IMR-90 (cell line): ENCODE measurements around the gene STRA8. TPM values are rescaled to one million over a fixed set of nuclear protein-coding genes. Genes with fewer than 3 reads are reported as not detected.

Source experiments
- ATAC-seq: fragments of 200-7000 bp; cut with Tn5 transposase; 2 replicates; pipeline ENCODE4 v1.9.1; 2020; ENCODE audit warnings: low read depth, mild to moderate bottlenecking, moderate library complexity
- BruUV-seq: library from RNA; stranded (reverse); fragments of 400-500 nt; replicated peaks from 2 replicates; lab custom pipeline; 2021; lab: Mats Ljungman, UMichigan
- CTCF ChIA-PET: fragments of 300-600 bp; formaldehyde crosslinking; extraction: SDS; loops from one replicate; lab custom pipeline; 2021; ENCODE audit warnings: antibody characterized with exemption; lab: Yijun Ruan, JAX
- POLR2A ChIA-PET: fragments of 300-600 bp; sonication (Branson Sonifier 250); formaldehyde crosslinking; loops from one replicate; lab custom pipeline; 2022; ENCODE audit warnings: antibody characterized with exemption; ENCODE audit not compliant: unreplicated experiment; lab: Charles Lee
- DNase-seq: peaks from one replicate; pipeline ENCODE4 v3.0.0; 2013
- H2AFZ ChIP-seq: replicated peaks from 2 replicates; pipeline ENCODE3; 2013; ENCODE audit warnings: low read length, mild to moderate bottlenecking; ENCODE audit not compliant: poor library complexity
- H2AK5ac ChIP-seq: 2 replicates; pipeline ENCODE4 v1.6.1; 2013; ENCODE audit warnings: low read depth, low read length, inconsistent platforms
- H2AK9ac ChIP-seq: replicated peaks from 2 replicates; pipeline ENCODE3; 2013; ENCODE audit warnings: mild to moderate bottlenecking, low read depth, low read length, moderate library complexity; ENCODE audit not compliant: poor library complexity
- H2BK120ac ChIP-seq: 2 replicates; pipeline ENCODE4 v1.6.1; 2013; ENCODE audit warnings: low read depth, low read length, inconsistent platforms
- H2BK15ac ChIP-seq: 3 replicates; pipeline ENCODE4 v1.6.1; 2013; ENCODE audit warnings: low read depth, low read length, inconsistent platforms
- H2BK20ac ChIP-seq: 2 replicates; pipeline ENCODE4 v1.6.1; 2013; ENCODE audit warnings: low read depth, mild to moderate bottlenecking, inconsistent platforms, low read length, moderate library complexity
- H2BK5ac ChIP-seq: 2 replicates; pipeline ENCODE4 v1.6.1; 2013; ENCODE audit warnings: mild to moderate bottlenecking, low read depth, low read length, inconsistent platforms; ENCODE audit not compliant: poor library complexity, severe bottlenecking
- H3K14ac ChIP-seq: replicated peaks from 2 replicates; pipeline ENCODE4 v1.6.1; 2013; ENCODE audit warnings: low read depth, low read length, inconsistent platforms
- H3K18ac ChIP-seq: 2 replicates; pipeline ENCODE4 v1.6.1; 2013; ENCODE audit warnings: low read depth, low read length, control low read depth
- H3K23ac ChIP-seq: 2 replicates; pipeline ENCODE4 v1.6.1; 2013; ENCODE audit warnings: low read depth, low read length, inconsistent platforms
- H3K27ac ChIP-seq: 2 replicates; pipeline ENCODE4 v1.5.1; 2013; ENCODE audit warnings: mild to moderate bottlenecking, control low read depth, low read length; ENCODE audit not compliant: insufficient read depth
- H3K27me3 ChIP-seq: 2 replicates; pipeline ENCODE4 v1.6.1; 2013; ENCODE audit warnings: low read length; ENCODE audit not compliant: control insufficient read depth, insufficient read depth
- H3K36me3 ChIP-seq: 2 replicates; pipeline ENCODE4 v1.6.1; 2013; ENCODE audit warnings: low read length, mixed read lengths; ENCODE audit not compliant: control insufficient read depth, insufficient read depth
- H3K4ac ChIP-seq: 2 replicates; pipeline ENCODE4 v1.6.1; 2013; ENCODE audit warnings: low read depth, low read length, inconsistent platforms
- H3K4me1 ChIP-seq: 2 replicates; pipeline ENCODE4 v1.6.1; 2013; ENCODE audit warnings: low read length, mixed read lengths; ENCODE audit not compliant: control insufficient read depth, insufficient read depth
- H3K4me2 ChIP-seq: 2 replicates; pipeline ENCODE4 v1.6.1; 2013; ENCODE audit warnings: low read depth, mild to moderate bottlenecking, control low read depth, low read length, moderate library complexity
- H3K4me3 ChIP-seq: 2 replicates; pipeline ENCODE4 v1.5.1; 2013; ENCODE audit warnings: low read depth, mild to moderate bottlenecking, control low read depth, low read length, moderate library complexity; ENCODE audit not compliant: insufficient read depth
- H3K56ac ChIP-seq: 2 replicates; pipeline ENCODE4 v1.6.1; 2013; ENCODE audit warnings: low read length, inconsistent platforms; ENCODE audit not compliant: insufficient read depth; ENCODE audit errors: extremely low read depth
- H3K79me1 ChIP-seq, 2 experiments: 2 replicates each; pipeline ENCODE4 v1.6.1; 2013; ENCODE audit warnings: low read length in 2 of 2, inconsistent platforms in 1 of 2, low read depth in 1 of 2
- H3K9ac ChIP-seq: 2 replicates; pipeline ENCODE4 v1.6.1; 2013; ENCODE audit warnings: low read depth, low read length, control low read depth
- H3K9me1 ChIP-seq: 2 replicates; pipeline ENCODE4 v1.6.1; 2013; ENCODE audit warnings: low read length, inconsistent platforms; ENCODE audit not compliant: insufficient read depth
- H3K9me3 ChIP-seq: 2 replicates; pipeline ENCODE4 v1.6.1; 2013; ENCODE audit warnings: low read length; ENCODE audit not compliant: control insufficient read depth, insufficient read depth
- H4K20me1 ChIP-seq: 2 replicates; pipeline ENCODE4 v1.6.1; 2013; ENCODE audit warnings: low read length, inconsistent platforms; ENCODE audit not compliant: insufficient read depth
- H4K5ac ChIP-seq: 2 replicates; pipeline ENCODE4 v1.6.1; 2013; ENCODE audit warnings: mild to moderate bottlenecking, low read depth, low read length, control low read depth
- H4K8ac ChIP-seq, 2 experiments: 2 replicates each; pipeline ENCODE4 v1.6.1; 2013; ENCODE audit warnings: low read depth in 2 of 2, low read length in 2 of 2, control low read depth in 1 of 2, inconsistent platforms in 1 of 2
- H4K91ac ChIP-seq: 2 replicates; pipeline ENCODE4 v1.6.1; 2013; ENCODE audit warnings: low read depth, low read length, inconsistent platforms; ENCODE audit not compliant: insufficient read depth
- MXI1 ChIP-seq: IDR thresholded peaks from 2 replicates; pipeline ENCODE4 v1.6.1; 2012; ENCODE audit warnings: low read depth, mild to moderate bottlenecking, low read length, moderate library complexity, borderline replicate concordance
- POLR2A ChIP-seq: IDR thresholded peaks from 2 replicates; pipeline ENCODE4 v1.6.1; 2012; ENCODE audit warnings: mild to moderate bottlenecking, low read depth, low read length
- RAD21 ChIP-seq: IDR thresholded peaks from 2 replicates; pipeline ENCODE4 v1.6.1; 2012; ENCODE audit warnings: low read length, improper control_type of control experiment
- RCOR1 ChIP-seq: IDR thresholded peaks from 2 replicates; pipeline ENCODE4 v1.6.1; 2012; ENCODE audit warnings: mild to moderate bottlenecking, low read length, improper control_type of control experiment; ENCODE audit not compliant: insufficient replicate concordance
- RFX5 ChIP-seq: IDR thresholded peaks from 2 replicates; pipeline ENCODE4 v1.8.0; 2012; ENCODE audit warnings: low read depth, mild to moderate bottlenecking, low read length, moderate library complexity
- SMC3 ChIP-seq: fragments of 150-350 bp; IDR thresholded peaks from 2 replicates; pipeline ENCODE4 v1.6.1; 2016; ENCODE audit warnings: low read depth, mild to moderate bottlenecking, antibody characterized with exemption, low read length, moderate library complexity
- WGBS, 2 experiments: methylation state at CpG; one replicate each; pipeline versions ENCODE4 v1.1.5 to v1.1.7; 2013; ENCODE audit warnings: missing lambda C conversion rate in 2 of 2; ENCODE audit not compliant: insufficient read length in 1 of 2; ENCODE audit errors: extremely low coverage in 2 of 2; 5-methylcytosine and 5-hydroxymethylcytosine counted together
- dilution Hi-C: fragments of 300-500 bp; cut with HindIII; formaldehyde crosslinking; loops from one replicate; pipeline ENCODE4 v1.14.3; 2018; ENCODE audit warnings: low sequenced_read_pairs; ENCODE audit not compliant: unreplicated experiment
- in situ Hi-C: fragments of 300-500 bp; cut with MboI; formaldehyde crosslinking; loops from 3 replicates; pipeline ENCODE4 v1.14.3; 2019; ENCODE audit warnings: low sequenced_read_pairs, inconsistent platforms, mixed read lengths
- intact Hi-C: fragments of 100-400 bp; cut with micrococcal nuclease; formaldehyde crosslinking; loops from 2 replicates; pipeline ENCODE4 v1.10.0; 2022
- polyA plus RNA-seq, 3 experiments: library from polyadenylated mRNA; depleted of rRNA; stranded (reverse); fragments of >200 nt; gene quantifications; 2 replicates each; pipeline ENCODE4 v1.2.3, GENCODE V29; 2012; ENCODE audit warnings: low replicate concordance in 1 of 3
- total RNA-seq: library from RNA; depleted of rRNA; stranded (reverse); fragments of >200 nt; gene quantifications from 2 replicates; pipeline ENCODE4 v1.2.3, GENCODE V29; 2012
- TF ChIP-seq, protein P1 (sequence below): fragments of 150-350 bp; IDR thresholded peaks from 2 replicates; pipeline ENCODE4 v1.6.1; 2016; ENCODE audit warnings: low read depth, mild to moderate bottlenecking, low read length, moderate library complexity, borderline replicate concordance

Gene STRA8
- total and polyA plus RNA-seq, 2 of the 4 experiments (the other 2 are of a cell fraction), result not detected

DNA sequence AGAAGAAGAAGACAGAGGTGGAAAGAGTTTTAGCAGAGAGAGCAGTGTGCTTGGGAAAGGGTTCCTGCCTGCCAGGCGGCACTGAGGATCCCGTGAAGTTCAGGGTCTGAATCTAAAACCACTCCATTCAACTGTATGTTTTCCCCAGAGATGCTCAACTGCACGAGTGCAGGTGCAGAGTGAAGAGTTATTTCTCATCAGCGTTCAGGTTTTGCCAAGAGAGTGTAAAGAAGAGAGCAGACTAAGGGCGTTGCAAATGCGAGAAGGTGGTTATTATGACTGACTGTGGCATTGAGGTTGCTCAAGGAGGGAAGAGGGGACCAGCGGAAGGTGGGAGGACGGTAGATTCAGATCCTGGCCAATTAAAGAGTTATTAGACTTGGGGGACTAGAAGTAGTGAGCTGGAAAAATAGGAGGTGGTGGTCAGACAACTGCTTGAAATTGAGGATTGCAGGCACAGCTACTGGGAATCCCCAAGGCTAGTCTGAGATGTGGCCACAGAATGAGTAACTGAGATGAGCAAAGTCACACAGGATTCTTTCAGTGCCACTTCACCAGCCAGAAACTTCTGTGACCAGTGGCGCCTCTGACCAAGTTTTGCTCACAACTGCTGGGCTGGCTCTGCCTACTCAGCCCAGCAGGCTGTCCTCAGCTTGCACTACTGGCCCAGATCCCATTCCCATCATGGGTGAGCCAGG lies 29.1 kb downstream of the STRA8 start:
- intact Hi-C loops (no loop called here), in situ Hi-C loops (loop anchor here (10.0 to 25.0 kb wide), 2 partner anchors 578 to 750 kb away; no protein-coding TSS in a partner anchor), dilution Hi-C loops (no loop called here)
- no peaks in the 10 kb centered on the region for H4K20me1 ChIP-seq
- peaks cover 7% of the 10 kb centered on the region for H3K9me3 ChIP-seq
- no peak for TF ChIP-seq RCOR1
- no peak for TF ChIP-seq POLR2A
- no peak for TF ChIP-seq SMC3
- no peak for TF ChIP-seq MXI1
- TF ChIP-seq RAD21, result no peak
- no peak for TF ChIP-seq RFX5
- TF ChIP-seq, protein P1, sequence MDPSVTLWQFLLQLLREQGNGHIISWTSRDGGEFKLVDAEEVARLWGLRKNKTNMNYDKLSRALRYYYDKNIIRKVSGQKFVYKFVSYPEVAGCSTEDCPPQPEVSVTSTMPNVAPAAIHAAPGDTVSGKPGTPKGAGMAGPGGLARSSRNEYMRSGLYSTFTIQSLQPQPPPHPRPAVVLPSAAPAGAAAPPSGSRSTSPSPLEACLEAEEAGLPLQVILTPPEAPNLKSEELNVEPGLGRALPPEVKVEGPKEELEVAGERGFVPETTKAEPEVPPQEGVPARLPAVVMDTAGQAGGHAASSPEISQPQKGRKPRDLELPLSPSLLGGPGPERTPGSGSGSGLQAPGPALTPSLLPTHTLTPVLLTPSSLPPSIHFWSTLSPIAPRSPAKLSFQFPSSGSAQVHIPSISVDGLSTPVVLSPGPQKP, result no peak
- no peak for ATAC-seq
- H4K5ac ChIP-seq, result no peak overlapping the region
- H2AK9ac ChIP-seq, result no peak overlapping the region
- H3K56ac ChIP-seq, result no peak overlapping the region
- no peak overlapping the region for H3K14ac ChIP-seq
- H3K79me1 ChIP-seq, result no peaks in the 10 kb centered on the region
- no peaks in the 10 kb centered on the region for H3K36me3 ChIP-seq
- ChIA-PET CTCF (interaction anchor here (1.0 kb wide), 1 partner anchor 11 kb away, joined by 3 read pairs; no protein-coding TSS in a partner anchor), POLR2A (no interaction called here)
- H3K4me2 ChIP-seq, result no peak overlapping the region
- no peak overlapping the region for H3K9ac ChIP-seq
- no peak overlapping the region for H3K23ac ChIP-seq
- no peak overlapping the region for H3K4me3 ChIP-seq
- no peak overlapping the region for H2BK5ac ChIP-seq
- no peak for DNase-seq
- no peaks in the 10 kb centered on the region for H3K9me1 ChIP-seq
- H2AK5ac ChIP-seq, result no peak overlapping the region
- no peak overlapping the region for H3K18ac ChIP-seq
- no peak overlapping the region for H4K91ac ChIP-seq
- no TSS peak for BruUV-seq
- peaks cover 2% of the 10 kb centered on the region for H3K4me1 ChIP-seq
- no peak overlapping the region for H2BK20ac ChIP-seq
- 73% methylated on average over 7 of the region's 9 CpGs; no CpG with 5 or more reads in 1 of the 2 experiments for WGBS, 2 experiments
- no peak overlapping the region for H3K27ac ChIP-seq
- no peak overlapping the region for H3K4ac ChIP-seq
- no peak overlapping the region for H2BK120ac ChIP-seq
- no peak overlapping the region for H4K8ac ChIP-seq
- peaks cover 21% of the 10 kb centered on the region for H3K27me3 ChIP-seq
- H2BK15ac ChIP-seq, result no peak overlapping the region
- no peak overlapping the region for H2AFZ ChIP-seq
